H1 (cell line): ENCODE results near the gene C5orf58. TPM values are rescaled to one million over a fixed set of nuclear protein-coding genes. Genes with fewer than 3 reads are reported as not detected.

ENCODE experiments used
- CTCF ChIA-PET: fragments of 300-600 bp; sonication (Branson Sonifier 250); formaldehyde crosslinking; loops from one replicate; lab custom pipeline; 2021; ENCODE audit not compliant: partially characterized antibody; lab: Charles Lee
- POLR2A ChIA-PET: fragments of 300-600 bp; sonication (Branson Sonifier 250); formaldehyde crosslinking; loops from one replicate; lab custom pipeline; 2021; ENCODE audit warnings: inconsistent platforms; ENCODE audit not compliant: partially characterized antibody; lab: Charles Lee
- DNase-seq, 2 experiments: peaks; one replicate each; pipeline versions ENCODE4 v3.0.0 to v3.0.0-alpha.2; 2010 to 2022; ENCODE audit warnings: low spot score in 2 of 2, low read depth in 1 of 2, mixed read lengths in 1 of 2
- FAIRE-seq: peaks from 2 replicates; lab custom pipeline; 2011; peaks lifted over from hg19 to GRCh38; lab: Jason Lieb, UNC
- H2AFZ ChIP-seq: 2 replicates; pipeline ENCODE4 v1.8.1; 2012; ENCODE audit warnings: low read length, inconsistent platforms
- H2AK5ac ChIP-seq: 2 replicates; pipeline ENCODE4 v1.6.1; 2013; ENCODE audit warnings: low read depth, low read length
- H2BK120ac ChIP-seq: replicated peaks from 2 replicates; pipeline ENCODE3; 2013; ENCODE audit warnings: low read depth, low read length, inconsistent platforms
- H2BK12ac ChIP-seq: 2 replicates; pipeline ENCODE4 v1.6.1; 2013; ENCODE audit warnings: low read depth, low read length
- H2BK15ac ChIP-seq: 2 replicates; pipeline ENCODE4 v1.6.1; 2013; ENCODE audit warnings: low read length
- H2BK20ac ChIP-seq: 2 replicates; pipeline ENCODE4 v1.6.1; 2013; ENCODE audit warnings: low read length
- H2BK5ac ChIP-seq: 2 replicates; pipeline ENCODE4 v1.6.1; 2013; ENCODE audit warnings: low read depth, low read length
- H3K14ac ChIP-seq: 2 replicates; pipeline ENCODE4 v1.6.1; 2013; ENCODE audit warnings: inconsistent platforms; ENCODE audit not compliant: insufficient read length
- H3K18ac ChIP-seq: 2 replicates; pipeline ENCODE4 v1.6.1; 2013; ENCODE audit warnings: low read length; ENCODE audit errors: extremely low read depth
- H3K23ac ChIP-seq: 2 replicates; pipeline ENCODE4 v1.6.1; 2013; ENCODE audit warnings: inconsistent platforms; ENCODE audit not compliant: insufficient read length
- H3K23me2 ChIP-seq: 2 replicates; pipeline ENCODE4 v1.6.1; 2013; ENCODE audit warnings: low read depth, low read length
- H3K27ac ChIP-seq: 2 replicates; pipeline ENCODE4 v1.6.1; 2011; ENCODE audit warnings: low read depth, low read length, inconsistent platforms
- H3K27me3 ChIP-seq, 4 experiments: replicated peaks in 1 of 4; 1 replicate in 1 of 4; 2 replicates in 3 of 4; pipeline versions ENCODE4 v1.6.1 to v1.8.1; 2011 to 2013; ENCODE audit warnings: low read length in 3 of 4, mild to moderate bottlenecking in 3 of 4, inconsistent platforms in 2 of 4, mixed read lengths in 2 of 4, moderate library complexity in 1 of 4; ENCODE audit not compliant: control insufficient read depth in 3 of 4, insufficient read depth in 3 of 4; ENCODE audit errors: extremely low read depth in 1 of 4
- H3K36me3 ChIP-seq, 4 experiments: 2 replicates each; pipeline versions ENCODE4 v1.6.1 to v1.8.1; 2011 to 2013; ENCODE audit warnings: mild to moderate bottlenecking in 4 of 4, low read length in 3 of 4, moderate library complexity in 2 of 4, control low read depth in 1 of 4, inconsistent platforms in 1 of 4; ENCODE audit not compliant: insufficient read depth in 4 of 4, control insufficient read depth in 2 of 4
- H3K4ac ChIP-seq: replicated peaks from 2 replicates; pipeline ENCODE3; 2013; ENCODE audit warnings: low read length, low read depth, mixed read lengths, inconsistent platforms; ENCODE audit not compliant: insufficient read length
- H3K4me1 ChIP-seq, 4 experiments: replicated peaks in 1 of 4; 1 replicate in 1 of 4; 2 replicates in 3 of 4; pipeline versions ENCODE4 v1.6.1 to v1.8.1; 2011 to 2013; ENCODE audit warnings: low read length in 3 of 4, inconsistent platforms in 2 of 4, mixed read lengths in 1 of 4; ENCODE audit not compliant: insufficient read depth in 4 of 4, control insufficient read depth in 3 of 4
- H3K4me2 ChIP-seq, 2 experiments: 2 replicates each; pipeline versions ENCODE4 v1.6.1 to v1.8.1; 2011 to 2013; ENCODE audit warnings: low read depth in 2 of 2, low read length in 2 of 2, control low read depth in 1 of 2, inconsistent platforms in 1 of 2, mild to moderate bottlenecking in 1 of 2; ENCODE audit not compliant: insufficient read depth in 1 of 2
- H3K4me3 ChIP-seq, 4 experiments: fragments of 200-600, 300-600 bp in 1 of 4; sonication (generic), shearing (Covaris generic), sonication (Bioruptor Twin) in 1 of 4; 2 replicates each; pipeline versions ENCODE4 v1.5.1 to v1.8.1; 2011 to 2016; ENCODE audit warnings: low read length in 4 of 4, low read depth in 3 of 4, control low read depth in 2 of 4, inconsistent platforms in 2 of 4, mild to moderate bottlenecking in 2 of 4, mixed read lengths in 1 of 4, moderate library complexity in 1 of 4; ENCODE audit not compliant: insufficient read depth in 2 of 4; ENCODE audit errors: extremely low read depth in 1 of 4
- H3K56ac ChIP-seq: replicated peaks from 2 replicates; pipeline ENCODE3; 2013; ENCODE audit warnings: low read depth, mild to moderate bottlenecking, mixed read lengths, low read length, inconsistent platforms; ENCODE audit not compliant: insufficient read length
- H3K79me1 ChIP-seq: 2 replicates; pipeline ENCODE4 v1.6.1; 2013; ENCODE audit warnings: low read depth, low read length, control low read depth
- H3K79me2 ChIP-seq, 2 experiments: 2 replicates each; pipeline versions ENCODE4 v1.6.1 to v1.8.1; 2012 to 2013; ENCODE audit warnings: low read length in 2 of 2, mild to moderate bottlenecking in 2 of 2, inconsistent platforms in 1 of 2; ENCODE audit not compliant: insufficient read depth in 2 of 2, control insufficient read depth in 1 of 2
- H3K9ac ChIP-seq, 4 experiments: replicated peaks in 1 of 4; 1 replicate in 1 of 4; 2 replicates in 3 of 4; pipeline versions ENCODE4 v1.6.1 to v1.8.1; 2011 to 2013; ENCODE audit warnings: low read depth in 3 of 4, low read length in 3 of 4, control low read depth in 2 of 4, mild to moderate bottlenecking in 2 of 4, moderate library complexity in 2 of 4, inconsistent platforms in 1 of 4; ENCODE audit errors: extremely low read depth in 1 of 4
- H3K9me3 ChIP-seq, 2 experiments: 2 replicates each; pipeline versions ENCODE4 v1.6.1 to v1.8.1; 2012 to 2013; ENCODE audit warnings: mild to moderate bottlenecking in 2 of 2, moderate library complexity in 2 of 2, control low read depth in 1 of 2, inconsistent platforms in 1 of 2, low read depth in 1 of 2, low read length in 1 of 2, mixed read lengths in 1 of 2; ENCODE audit not compliant: insufficient read depth in 2 of 2
- H4K20me1 ChIP-seq, 2 experiments: replicated peaks in 1 of 2; 2 replicates each; pipeline versions ENCODE3 to v1.8.1; 2011 to 2013; ENCODE audit warnings: inconsistent platforms in 2 of 2, low read length in 2 of 2, mild to moderate bottlenecking in 1 of 2; ENCODE audit not compliant: insufficient read depth in 2 of 2, control insufficient read depth in 1 of 2
- H4K5ac ChIP-seq: 2 replicates; pipeline ENCODE4 v1.6.1; 2013; ENCODE audit warnings: low read length, low read depth, mixed read lengths, inconsistent platforms; ENCODE audit not compliant: insufficient read length
- H4K8ac ChIP-seq: 2 replicates; pipeline ENCODE4 v1.8.0; 2013; ENCODE audit warnings: mild to moderate bottlenecking, moderate library complexity, low read length, inconsistent platforms; ENCODE audit not compliant: insufficient read depth; ENCODE audit errors: extremely low read depth
- H4K91ac ChIP-seq: replicated peaks from 2 replicates; pipeline ENCODE3; 2013; ENCODE audit warnings: low read length, mixed read lengths, inconsistent platforms; ENCODE audit not compliant: insufficient read length
- ATF2 ChIP-seq: IDR thresholded peaks from 2 replicates; pipeline ENCODE4 v1.6.1; 2012; ENCODE audit warnings: low read length, inconsistent platforms
- BCL11A ChIP-seq, 2 experiments: IDR thresholded peaks; one replicate each; pipeline ENCODE4 v1.6.1; 2011; ENCODE audit warnings: low read depth in 2 of 2, low read length in 2 of 2, mild to moderate bottlenecking in 2 of 2
- CHD2 ChIP-seq: IDR thresholded peaks from 2 replicates; pipeline ENCODE4 v1.6.1; 2012; ENCODE audit warnings: low read length, improper control_type of control experiment
- E2F6 ChIP-seq: IDR thresholded peaks from 2 replicates; pipeline ENCODE4 v1.6.1; 2012; ENCODE audit warnings: inconsistent platforms
- EZH2 ChIP-seq: fragments of 200-600 bp; sonication (generic); IDR thresholded peaks from 2 replicates; pipeline ENCODE4 v1.7.1; 2012; ENCODE audit warnings: low read depth, mild to moderate bottlenecking, moderate library complexity, low read length, inconsistent platforms; ENCODE audit not compliant: severe bottlenecking
- GTF2F1 ChIP-seq: IDR thresholded peaks from 2 replicates; pipeline ENCODE4 v1.6.1; 2012; ENCODE audit warnings: low read depth, low read length, improper control_type of control experiment, borderline replicate concordance
- KDM5A ChIP-seq: fragments of 200-600 bp; IDR thresholded peaks from 2 replicates; pipeline ENCODE4 v1.7.1; 2012; ENCODE audit warnings: mild to moderate bottlenecking, low read length, inconsistent platforms, mixed read lengths
- MAX ChIP-seq: IDR thresholded peaks from 2 replicates; pipeline ENCODE4 v1.6.1; 2012; ENCODE audit warnings: inconsistent platforms
- RXRA ChIP-seq: IDR thresholded peaks from 2 replicates; pipeline ENCODE4 v1.6.1; 2011; ENCODE audit warnings: low read depth, mild to moderate bottlenecking, low read length, moderate library complexity; ENCODE audit not compliant: insufficient read depth
- SP4 ChIP-seq: IDR thresholded peaks from 2 replicates; pipeline ENCODE4 v1.6.1; 2012; ENCODE audit warnings: low read length, inconsistent platforms
- SUZ12 ChIP-seq: fragments of 200-600 bp; sonication (generic); IDR thresholded peaks from 2 replicates; pipeline ENCODE4 v1.6.1; 2012; ENCODE audit warnings: mild to moderate bottlenecking, inconsistent platforms, low read length, moderate library complexity, mixed read lengths
- WGBS, 2 experiments: shearing (Covaris generic) in 1 of 2; methylation state at CpG; one replicate each; pipeline versions ENCODE4 v1.1.6 to v1.1.7; 2013 to 2015; ENCODE audit warnings: low lambda C conversion rate in 2 of 2, mixed read lengths in 2 of 2, inconsistent platforms in 1 of 2, low coverage in 1 of 2, missing lambda C conversion rate in 1 of 2; ENCODE audit not compliant: insufficient replicate concordance in 2 of 2, insufficient coverage in 1 of 2, insufficient read length in 1 of 2; ENCODE audit errors: extremely low coverage in 1 of 2, missing lambda C conversion rate in 1 of 2; 5-methylcytosine and 5-hydroxymethylcytosine counted together
- polyA plus RNA-seq, 7 experiments: library from polyadenylated mRNA; depleted of rRNA in 3 of 7; stranded (reverse) in 5 of 7; unstranded in 2 of 7; fragments of >200 nt in 5 of 7; fragments of 200-250 nt in 2 of 7; gene quantifications; 1 replicate in 5 of 7; 2 replicates in 1 of 7; 4 replicates in 1 of 7; pipeline versions ENCODE4 v1.2.1 to v1.2.3, GENCODE V29; 2011 to 2013; ENCODE audit warnings: missing spikeins in 2 of 7, mixed read lengths in 2 of 7
- total RNA-seq: library from RNA; stranded (reverse); fragmentation: NEBNext Ultra II Directional; extraction: Animal tissue kit (Norgen Biotek cat#: 25700); gene quantifications from 2 replicates; pipeline ENCODE4 v1.2.1, GENCODE V29; 2021

Gene C5orf58
- total and polyA plus RNA-seq, 2 of the 8 experiments (the other 6 are each of a cell fraction or from before 2014, with no cell fraction given), result 0.24 to 1.6 TPM

- Histone ChIP-seq H4K20me1 (no peaks in the 10 kb centered on the region), H2BK5ac (no peak overlapping the region), H2AFZ (no peak overlapping the region), H3K23me2 (0 out of 2 replicates have a peak, but pooled peaks cover 3% of the 10 kb centered on the region), H3K9ac (no peak overlapping the region), H4K91ac (peak overlapping the region; percentile 15), H3K79me2 (no peaks in the 10 kb centered on the region), H2BK120ac (no peak overlapping the region), H2BK20ac (peak overlapping the region; percentile 73), H2AK5ac (no peak overlapping the region), H4K8ac (no peak overlapping the region), H3K18ac (no peak overlapping the region), H3K27me3 (no peaks in the 10 kb centered on the region), H3K14ac (no peak overlapping the region), H3K4me3 (no peak overlapping the region), H3K27ac (no peak overlapping the region), H3K4ac (no peak overlapping the region), H3K36me3 (no peaks in the 10 kb centered on the region), H3K79me1 (no peaks in the 10 kb centered on the region), H2BK12ac (no peak overlapping the region; the same call in 1 of the 2 replicates), H3K4me1 (peaks cover 8 to 20% (median 18%) of the 10 kb centered on the region in 4 experiments), H3K56ac (no peak overlapping the region), H3K23ac (no peak overlapping the region), H3K4me2 (peak overlapping the region in 1 of 2 experiments; percentile 44; a peak in 1 of 4 replicates), H2BK15ac (no peak overlapping the region), H3K9me3 (no peaks in the 10 kb centered on the region), H4K5ac (no peak overlapping the region)
- POLR2A ChIA-PET, result interaction anchor here (1.5 kb wide), 1 partner anchor 56 kb away, joined by 3 read pairs; no protein-coding TSS in a partner anchor
- 56% methylated on average over 6 of the region's 6 CpGs; no CpG with 5 or more reads in 1 of the 2 experiments for WGBS, 2 experiments
- DNase-seq (no peak), FAIRE-seq (no peak)
- CTCF ChIA-PET, result interaction anchor here (0.5 to 3.1 kb wide), 7 partner anchors 10 to 558 kb away, joined by 3 to 21 read pairs (median 4); no protein-coding TSS in a partner anchor
- 0 out of 2 replicates have a peak, but pooled peaks have one; percentile 11 for TF ChIP-seq E2F6
- TF ChIP-seq ATF2, result no peak
- TF ChIP-seq SP4, result no peak
- TF ChIP-seq BCL11A (IDR thresholded peaks at IDR 0.05; ENCODE audit: low read depth in 2 of 2, low read length in 2 of 2), result no peak
- no peak for TF ChIP-seq GTF2F1
- TF ChIP-seq KDM5A, result no peak
- no peak for TF ChIP-seq CHD2
- TF ChIP-seq SUZ12, result no peak
- peak; percentile 34; the same call in 1 of the 2 replicates for TF ChIP-seq MAX
- TF ChIP-seq RXRA, result no peak
- no peak for TF ChIP-seq EZH2
These were observed 45.1 kb downstream of the C5orf58 start for GRCh38 chr5:170277867-170278281.
